Measurements from ENCODE around the gene GALNT16.

Gene GALNT16

DNA sequence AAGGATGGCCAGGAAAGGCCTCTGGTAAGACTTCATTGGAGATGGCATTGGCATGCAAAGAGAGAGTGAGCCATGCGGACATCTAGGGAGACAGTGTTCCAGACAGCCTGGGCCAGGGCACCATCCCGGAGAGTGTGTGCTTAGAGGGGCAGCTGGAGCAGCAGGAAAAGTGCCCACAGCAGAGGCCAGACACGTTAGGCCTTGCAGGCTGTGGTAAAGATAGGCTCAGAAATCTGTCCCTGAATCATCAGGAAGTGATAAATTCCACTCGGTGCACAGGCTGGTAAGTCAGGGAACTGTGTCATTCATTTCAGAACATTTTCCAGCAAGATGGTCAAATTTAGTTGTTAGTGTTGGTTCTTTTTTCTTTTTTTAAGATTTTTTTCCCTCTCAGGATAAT is 8.8 kb downstream of the GALNT16 start:
- TF ChIP-seq POLR2AphosphoS5 (IDR thresholded peaks at IDR 0.05; ENCODE audit: low read depth, low read length) (no peak), REST (IDR thresholded peaks at IDR 0.05; ENCODE audit: insufficient read depth in 1 of 2, low read depth in 2 of 2, low read length in 2 of 2) (no peak), SIN3A (IDR thresholded peaks at IDR 0.05; ENCODE audit: borderline replicate concordance, insufficient read depth, low read length) (no peak), TAF1 (IDR thresholded peaks at IDR 0.05; ENCODE audit: borderline replicate concordance, insufficient read depth, low read length) (no peak), FOXP2 (optimal IDR thresholded peaks at IDR 0.05; ENCODE audit: borderline replicate concordance, extremely low read depth, extremely low read length, insufficient read depth) (no peak)

DNA sequence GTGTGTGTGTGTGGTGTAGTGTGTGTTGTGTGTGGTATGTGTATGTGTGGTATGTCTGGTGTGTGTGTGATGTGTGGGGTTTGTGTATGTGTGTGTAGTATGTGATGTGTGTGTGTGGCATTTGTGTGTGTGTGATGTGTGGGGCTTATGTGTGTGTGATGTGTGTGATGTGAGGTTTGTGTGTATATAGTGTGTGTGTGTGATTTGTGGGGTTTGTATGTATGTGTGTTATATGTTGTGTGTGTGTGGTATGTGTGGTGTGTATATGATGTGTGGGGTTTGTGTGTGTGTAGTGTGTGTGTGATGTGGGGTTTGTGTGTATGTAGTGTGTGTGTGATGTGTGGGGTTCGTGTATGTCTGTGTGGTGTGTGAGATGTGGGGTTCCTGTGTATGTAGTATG is 9.4 kb downstream of the GALNT16 start:
- TF ChIP-seq POLR2AphosphoS5 (IDR thresholded peaks at IDR 0.05; ENCODE audit: low read depth, low read length), result no peak
- no peak for TF ChIP-seq REST (IDR thresholded peaks at IDR 0.05; ENCODE audit: insufficient read depth in 1 of 2, low read depth in 2 of 2, low read length in 2 of 2)
- TF ChIP-seq TAF1 (IDR thresholded peaks at IDR 0.05; ENCODE audit: borderline replicate concordance, insufficient read depth, low read length), result no peak
- TF ChIP-seq SIN3A (IDR thresholded peaks at IDR 0.05; ENCODE audit: borderline replicate concordance, insufficient read depth, low read length), result no peak
- no peak for TF ChIP-seq FOXP2 (optimal IDR thresholded peaks at IDR 0.05; ENCODE audit: borderline replicate concordance, extremely low read depth, extremely low read length, insufficient read depth)

- TF ChIP-seq REST (IDR thresholded peaks at IDR 0.05; ENCODE audit: insufficient read depth in 1 of 2, low read depth in 2 of 2, low read length in 2 of 2) (no peak), POLR2AphosphoS5 (IDR thresholded peaks at IDR 0.05; ENCODE audit: low read depth, low read length) (no peak), TAF1 (IDR thresholded peaks at IDR 0.05; ENCODE audit: borderline replicate concordance, insufficient read depth, low read length) (no peak), FOXP2 (optimal IDR thresholded peaks at IDR 0.05; ENCODE audit: borderline replicate concordance, extremely low read depth, extremely low read length, insufficient read depth) (no peak), SIN3A (IDR thresholded peaks at IDR 0.05; ENCODE audit: borderline replicate concordance, insufficient read depth, low read length) (no peak)
Measured at GRCh38 chr14:69270097-69270496, 10.1 kb downstream of the GALNT16 start.

GRCh38 chr14:69270795-69271708 is 11.1 kb downstream of the GALNT16 start:
- no peak for TF ChIP-seq REST (IDR thresholded peaks at IDR 0.05; ENCODE audit: insufficient read depth in 1 of 2, low read depth in 2 of 2, low read length in 2 of 2)
- no peak for TF ChIP-seq POLR2AphosphoS5 (IDR thresholded peaks at IDR 0.05; ENCODE audit: low read depth, low read length)
- TF ChIP-seq FOXP2 (optimal IDR thresholded peaks at IDR 0.05; ENCODE audit: borderline replicate concordance, extremely low read depth, extremely low read length, insufficient read depth), result no peak
- TF ChIP-seq SIN3A (IDR thresholded peaks at IDR 0.05; ENCODE audit: borderline replicate concordance, insufficient read depth, low read length), result no peak
- no peak for TF ChIP-seq TAF1 (IDR thresholded peaks at IDR 0.05; ENCODE audit: borderline replicate concordance, insufficient read depth, low read length)

Measured in PFSK-1 (cell line).